ENCODE results near the gene BCL6B.
"Not testable (repeated sequence)": the region's sequence is repeated elsewhere in the genome, so short reads cannot be mapped to it uniquely, and the experiment has no call there.

The BCL6B gene

DNA sequence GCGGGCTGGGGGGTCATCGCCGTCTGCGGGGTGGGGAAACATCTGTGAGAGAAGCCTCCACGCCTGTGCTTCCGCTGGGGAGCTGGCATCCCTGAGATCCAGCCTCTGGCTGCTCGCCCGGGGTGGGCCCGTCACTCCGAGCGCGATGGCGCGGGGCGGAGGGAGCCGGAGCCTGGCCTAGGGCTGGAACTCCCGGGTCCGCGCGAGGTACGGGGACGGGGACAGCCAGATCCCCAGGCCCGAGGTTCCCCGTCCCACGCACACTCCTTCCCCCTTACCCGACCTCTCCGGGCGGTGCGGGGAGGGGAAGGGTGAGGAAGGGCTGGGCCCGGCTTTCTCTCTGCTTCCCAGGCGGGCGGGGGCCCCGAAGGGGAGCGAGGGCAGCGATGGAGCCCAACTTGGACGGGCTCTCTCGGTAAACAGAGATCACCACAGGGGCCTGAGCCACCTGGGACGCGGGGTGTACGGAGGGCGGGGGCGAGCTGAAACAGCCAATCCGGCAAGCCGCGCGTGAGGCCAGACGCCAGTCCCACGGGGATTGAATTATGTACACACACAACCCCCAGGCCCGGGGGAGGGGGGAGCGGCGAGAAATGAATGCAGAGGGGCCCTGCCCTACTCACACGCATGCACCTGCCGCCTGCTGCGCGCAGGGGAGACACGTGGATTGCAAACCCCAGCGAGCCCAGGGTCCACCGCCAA is 20.8 kb downstream of the BCL6B start, which contains the start of gene SLC16A11:
Gene SLC16A11 (minus strand): TSS at position 596 of the 702 bp plus-strand sequence. CDS start 579 bp downstream, at position 17.
- Histone ChIP-seq H3K9me3 (no peaks in the 10 kb centered on the region), H3K27me3 (peaks cover 88% of the 10 kb centered on the region), H3K36me3 (no peaks in the 10 kb centered on the region), H3K4me3 (ENCODE audit: low read depth in 1 of 2, low read length in 1 of 2) (peak within 1 kb of the TSS; percentile 1 to 39), H3K4me1 (ENCODE audit: control insufficient read depth in 1 of 2, insufficient read depth in 1 of 2, low read depth in 1 of 2, low read length in 1 of 2) (peaks cover 31 to 41% of the 10 kb centered on the region in 2 experiments), H3K27ac (no peak within 1 kb of the TSS)
- TF ChIP-seq, protein P1, sequence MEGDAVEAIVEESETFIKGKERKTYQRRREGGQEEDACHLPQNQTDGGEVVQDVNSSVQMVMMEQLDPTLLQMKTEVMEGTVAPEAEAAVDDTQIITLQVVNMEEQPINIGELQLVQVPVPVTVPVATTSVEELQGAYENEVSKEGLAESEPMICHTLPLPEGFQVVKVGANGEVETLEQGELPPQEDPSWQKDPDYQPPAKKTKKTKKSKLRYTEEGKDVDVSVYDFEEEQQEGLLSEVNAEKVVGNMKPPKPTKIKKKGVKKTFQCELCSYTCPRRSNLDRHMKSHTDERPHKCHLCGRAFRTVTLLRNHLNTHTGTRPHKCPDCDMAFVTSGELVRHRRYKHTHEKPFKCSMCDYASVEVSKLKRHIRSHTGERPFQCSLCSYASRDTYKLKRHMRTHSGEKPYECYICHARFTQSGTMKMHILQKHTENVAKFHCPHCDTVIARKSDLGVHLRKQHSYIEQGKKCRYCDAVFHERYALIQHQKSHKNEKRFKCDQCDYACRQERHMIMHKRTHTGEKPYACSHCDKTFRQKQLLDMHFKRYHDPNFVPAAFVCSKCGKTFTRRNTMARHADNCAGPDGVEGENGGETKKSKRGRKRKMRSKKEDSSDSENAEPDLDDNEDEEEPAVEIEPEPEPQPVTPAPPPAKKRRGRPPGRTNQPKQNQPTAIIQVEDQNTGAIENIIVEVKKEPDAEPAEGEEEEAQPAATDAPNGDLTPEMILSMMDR (IDR thresholded peaks at IDR 0.05), result no peak

DNA sequence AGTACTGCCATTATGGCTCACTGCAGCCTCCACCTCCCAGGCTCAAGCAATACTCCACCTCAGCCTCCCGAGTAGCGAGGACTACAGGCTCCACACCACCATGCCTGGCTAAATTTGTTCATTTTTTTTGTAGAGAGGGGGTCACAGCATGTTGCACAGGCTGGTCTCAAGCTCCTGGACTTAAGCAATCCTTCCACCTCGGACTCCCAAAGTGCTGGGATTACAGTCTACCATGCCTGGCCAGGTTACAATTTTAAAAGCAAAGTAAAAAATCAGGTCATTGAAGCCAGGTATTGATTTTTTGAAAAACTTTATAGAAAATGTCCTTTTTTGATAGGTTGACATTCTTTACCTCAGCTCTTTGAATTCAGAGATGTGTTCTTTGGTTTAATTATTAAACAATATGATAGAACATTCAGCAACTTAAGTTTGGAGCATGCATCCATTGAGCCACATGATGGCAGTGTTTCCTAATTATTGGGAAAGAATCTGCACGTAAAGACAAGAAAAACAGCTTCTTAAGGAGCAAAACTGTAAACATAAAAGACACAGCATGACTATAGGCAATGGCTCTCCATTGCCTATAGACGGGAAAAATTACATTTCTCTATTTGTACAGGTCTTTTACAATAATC is 22.8 kb downstream of the BCL6B start:
- Histone ChIP-seq H3K36me3 (no peaks in the 10 kb centered on the region), H3K4me3 (ENCODE audit: low read depth in 1 of 2, low read length in 1 of 2) (peak overlapping the region; percentile 19 to 40), H3K27me3 (peaks cover 100% of the 10 kb centered on the region), H3K9me3 (no peaks in the 10 kb centered on the region), H3K4me1 (ENCODE audit: control insufficient read depth in 1 of 2, insufficient read depth in 1 of 2, low read depth in 1 of 2, low read length in 1 of 2) (peaks cover 31 to 41% of the 10 kb centered on the region in 2 experiments), H3K27ac (no peak overlapping the region)
- TF ChIP-seq, protein P1 (IDR thresholded peaks at IDR 0.05), result peak; percentile 47

DNA sequence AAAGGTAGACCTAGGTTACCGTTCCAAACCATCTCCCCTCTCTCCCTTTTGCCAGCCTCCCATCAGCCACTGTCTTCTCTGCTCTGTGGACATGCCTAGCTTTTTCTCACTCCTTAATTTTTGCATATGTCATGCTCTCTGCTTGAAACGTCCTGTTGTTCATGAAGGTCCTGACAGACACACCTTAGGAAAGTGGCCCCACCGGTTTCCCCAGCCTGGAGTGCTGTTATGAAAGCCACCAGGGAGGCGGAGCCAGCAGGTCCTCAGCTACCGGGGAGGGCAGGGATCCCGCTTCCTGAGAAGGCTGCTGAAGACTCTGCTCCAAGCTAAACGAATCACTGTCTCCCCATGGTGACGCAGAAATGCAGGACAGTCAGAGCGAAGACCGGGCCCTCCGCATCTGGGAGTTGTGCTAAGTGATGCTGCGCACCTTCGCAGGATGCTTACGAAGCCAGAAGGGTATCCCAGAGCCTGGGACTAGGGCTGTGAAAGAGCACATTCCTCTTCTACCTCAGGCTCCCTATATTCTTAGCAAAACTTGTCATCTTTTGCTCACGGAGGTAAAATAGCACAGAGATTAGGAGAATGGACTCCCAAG is 23.4 kb downstream of the BCL6B start:
- Histone ChIP-seq H3K9me3 (no peaks in the 10 kb centered on the region), H3K4me1 (ENCODE audit: control insufficient read depth in 1 of 2, insufficient read depth in 1 of 2, low read depth in 1 of 2, low read length in 1 of 2) (peaks cover 31 to 41% of the 10 kb centered on the region in 2 experiments), H3K4me3 (ENCODE audit: low read depth in 1 of 2, low read length in 1 of 2) (peak overlapping the region; percentile 19 to 40), H3K27me3 (peaks cover 100% of the 10 kb centered on the region), H3K36me3 (no peaks in the 10 kb centered on the region), H3K27ac (no peak overlapping the region)
- TF ChIP-seq, protein P1 (IDR thresholded peaks at IDR 0.05), result no peak

DNA sequence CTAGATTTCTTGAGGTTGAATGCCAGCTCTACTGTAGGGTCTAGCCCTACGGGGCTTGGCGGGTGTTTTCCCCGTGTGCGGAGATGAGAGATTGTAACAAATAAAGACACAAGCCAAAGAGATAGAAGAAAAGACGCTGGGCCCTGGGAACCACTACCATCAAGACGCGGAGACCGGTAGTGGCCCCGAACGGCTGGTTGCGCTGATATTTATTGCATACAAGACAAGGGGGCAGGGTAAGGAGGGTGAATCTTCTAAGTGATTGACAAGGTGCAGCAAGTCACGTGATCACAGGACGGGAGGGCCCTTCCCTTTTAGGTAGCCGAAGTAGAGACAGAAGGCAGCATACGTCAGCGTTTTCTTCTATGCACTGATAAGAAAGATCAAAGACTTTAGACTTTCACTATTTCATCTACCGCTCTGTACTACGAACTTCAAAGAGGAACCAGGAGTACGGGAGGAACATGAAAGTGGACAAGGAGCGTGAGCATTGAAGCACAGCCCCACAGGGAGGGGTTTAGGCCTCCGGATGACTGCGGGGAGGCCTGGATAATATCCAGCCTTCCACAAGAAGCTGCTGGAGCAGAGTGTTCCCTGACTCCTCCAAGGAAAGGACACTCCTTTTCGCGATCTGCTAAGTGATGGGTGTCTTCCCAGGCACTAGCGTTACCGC is 24.0 kb downstream of the BCL6B start:
- peak overlapping the region; percentile 19 to 40 for H3K4me3 ChIP-seq (ENCODE audit: low read depth in 1 of 2, low read length in 1 of 2)
- peaks cover 96% of the 10 kb centered on the region for H3K27me3 ChIP-seq
- not testable (repeated sequence) for H3K27ac ChIP-seq, H3K36me3 ChIP-seq, H3K9me3 ChIP-seq
- H3K4me1 ChIP-seq (ENCODE audit: control insufficient read depth in 1 of 2, insufficient read depth in 1 of 2, low read depth in 1 of 2, low read length in 1 of 2), result peaks cover 31 to 41% of the 10 kb centered on the region in 2 experiments

DNA sequence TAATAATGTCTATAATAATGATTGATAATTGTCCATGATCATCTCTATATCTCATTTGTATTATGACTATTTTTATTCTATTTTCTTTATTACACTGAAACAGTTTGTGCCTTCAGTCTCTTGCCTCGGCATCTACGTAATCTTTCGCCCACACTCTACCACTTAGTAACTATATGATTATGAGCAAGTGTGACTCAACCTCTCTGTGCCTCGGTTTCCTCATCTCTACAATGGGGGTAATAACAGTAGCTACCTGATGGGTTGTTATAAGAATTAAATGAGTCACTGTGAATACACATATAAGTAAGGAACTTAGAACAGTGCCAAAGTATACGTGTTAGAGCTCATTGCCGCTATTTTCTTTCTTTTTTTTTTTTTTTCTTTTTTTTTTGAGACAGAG is 24.7 kb downstream of the BCL6B start:
- Histone ChIP-seq H3K27ac (no peak overlapping the region), H3K9me3 (no peaks in the 10 kb centered on the region), H3K4me3 (ENCODE audit: low read depth in 1 of 2, low read length in 1 of 2) (no peak overlapping the region), H3K36me3 (no peaks in the 10 kb centered on the region), H3K4me1 (ENCODE audit: control insufficient read depth in 1 of 2, insufficient read depth in 1 of 2, low read depth in 1 of 2, low read length in 1 of 2) (peaks cover 29 to 34% of the 10 kb centered on the region in 2 experiments), H3K27me3 (peaks cover 89% of the 10 kb centered on the region)
- TF ChIP-seq, protein P1 (IDR thresholded peaks at IDR 0.05), result no peak
